T-helper 22 cell (primary cell): Measurements from ENCODE around the gene FBXO28.

Experiments
- DNase-seq: peaks from one replicate; pipeline ENCODE4 v3.0.0-alpha.2; 2020; ENCODE audit warnings: low read depth

Gene FBXO28

GRCh38 chr1:224157316-224157715 is 43.4 kb downstream of the FBXO28 start:
- no peak for DNase-seq

GRCh38 chr1:224159541-224159940 is 45.6 kb downstream of the FBXO28 start:
- no peak for DNase-seq

- DNase-seq, result no peak
Measured at GRCh38 chr1:224160171-224160682, 46.3 kb downstream of the FBXO28 start.

GRCh38 chr1:224162768-224163167 is 48.9 kb downstream of the FBXO28 start:
- no peak for DNase-seq

GRCh38 chr1:224163311-224163710 is 49.4 kb downstream of the FBXO28 start:
- no peak for DNase-seq

GRCh38 chr1:224168859-224169380 is 55.0 kb downstream of the FBXO28 start:
- peak; percentile 7 for DNase-seq

GRCh38 chr1:224169718-224170270 is 55.9 kb downstream of the FBXO28 start:
- no peak for DNase-seq

GRCh38 chr1:224170343-224170742 is 56.4 kb downstream of the FBXO28 start:
- no peak for DNase-seq

- peak; percentile 12 for DNase-seq
Measured at GRCh38 chr1:224170748-224171478, 57.0 kb downstream of the FBXO28 start.

- DNase-seq, result no peak
Measured at GRCh38 chr1:224172229-224172628, 58.3 kb downstream of the FBXO28 start.

- no peak for DNase-seq
Measured at GRCh38 chr1:224173523-224173922, 59.6 kb downstream of the FBXO28 start.

- no peak for DNase-seq
Measured at GRCh38 chr1:224175617-224176016, 61.7 kb downstream of the FBXO28 start.

GRCh38 chr1:224177356-224177999 is 63.6 kb downstream of the FBXO28 start:
- DNase-seq, result no peak

- DNase-seq, result no peak
Measured at GRCh38 chr1:224178894-224179293, 65.0 kb downstream of the FBXO28 start.

- DNase-seq, result no peak
Measured at GRCh38 chr1:224180783-224181452, 67.0 kb downstream of the FBXO28 start.

- DNase-seq, result no peak
Measured at GRCh38 chr1:224181453-224181810, 67.5 kb downstream of the FBXO28 start.

GRCh38 chr1:224182057-224182865 is 68.3 kb downstream of the FBXO28 start:
- DNase-seq, result peak; percentile 45

GRCh38 chr1:224182866-224183590 is 69.1 kb downstream of the FBXO28 start, which contains the start of gene DEGS1:
TSS of gene DEGS1 (plus strand) at chr1:224183240. CDS start at chr1:224183337, 97 bp downstream.
- peak; percentile 79 for DNase-seq

GRCh38 chr1:224183591-224184312 is 69.8 kb downstream of the FBXO28 start:
- DNase-seq, result peak; percentile 33

GRCh38 chr1:224185208-224185607 is 71.3 kb downstream of the FBXO28 start:
- no peak for DNase-seq
